Erythroblast (primary cell): Measurements from ENCODE around the gene CHN1.

Experiments used
- GATA1 ChIP-seq: IDR thresholded peaks from 2 replicates; pipeline ENCODE4 v1.6.1; 2011; ENCODE audit warnings: low read depth, mild to moderate bottlenecking, control low read depth, low read length, moderate library complexity
- POLR2A ChIP-seq: IDR thresholded peaks from 2 replicates; pipeline ENCODE4 v1.6.1; 2011; ENCODE audit warnings: mild to moderate bottlenecking, low read length

DNA sequence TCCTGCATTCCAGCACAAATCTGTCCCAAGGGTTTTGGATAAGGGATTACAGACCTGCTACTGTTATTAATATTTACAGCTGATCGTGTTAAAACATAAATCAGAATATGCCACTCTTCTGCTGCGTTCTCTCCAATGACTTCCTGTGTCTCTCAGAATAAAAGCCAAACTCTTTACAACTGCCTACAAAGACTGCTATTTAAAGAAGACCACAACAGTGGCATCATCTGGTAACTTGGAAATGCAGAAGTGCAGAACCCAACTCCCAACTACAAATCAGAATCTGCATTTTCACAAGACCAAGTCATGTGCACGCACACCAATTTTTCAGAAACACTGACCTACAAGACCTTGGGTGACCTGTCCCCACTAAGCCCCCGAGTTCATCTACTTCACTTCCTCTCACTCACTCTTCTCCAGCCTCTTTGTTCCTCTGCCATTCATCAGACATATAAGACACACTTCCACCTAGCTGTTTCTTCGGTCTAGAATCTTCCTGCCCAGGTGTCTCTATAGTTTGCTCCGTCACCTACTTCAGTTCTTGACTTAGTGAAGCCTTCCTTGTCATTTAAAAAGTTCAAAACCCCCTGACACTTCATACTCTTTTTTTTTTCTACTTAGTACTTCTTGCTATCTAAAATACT, 36.0 kb downstream of the CHN1 start:
- no peak for TF ChIP-seq POLR2A
- no peak for TF ChIP-seq GATA1
